ENCODE measurements around the gene FTO. TPM values are rescaled to one million over a fixed set of nuclear protein-coding genes. Genes with fewer than 3 reads are reported as not detected.

Gene FTO
- total and polyA plus RNA-seq, 2 of the 13 experiments (the other 11 are each of a cell fraction or from before 2014, with no cell fraction given): 41.6 to 55.8 TPM

DNA sequence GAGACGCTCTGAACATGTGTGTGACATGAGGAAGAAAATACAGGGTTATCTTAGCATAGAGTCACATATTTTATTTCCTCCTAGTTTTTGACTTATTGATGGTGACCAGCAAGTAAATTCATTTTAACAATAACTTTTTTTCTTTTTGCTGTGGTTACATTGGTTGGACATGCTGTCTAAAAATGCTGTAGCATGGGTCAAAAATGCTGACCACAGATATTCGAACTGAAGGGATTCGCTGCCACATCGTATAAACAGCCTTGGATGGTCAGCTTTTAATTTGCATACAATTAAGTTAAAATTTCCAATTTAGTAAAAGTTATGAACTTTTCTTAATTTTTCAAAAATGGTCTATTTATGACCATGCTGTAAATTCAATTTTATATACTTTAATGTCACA is 30.8 kb upstream of the FTO start:
- no TSS peak for BruUV-seq (replicated peaks)
- no peaks in the 10 kb centered on the region; a peak in 1 of 5 replicates for H3K36me3 ChIP-seq (replicated peaks in 1 of 2; ENCODE audit: control insufficient read depth in 1 of 2, insufficient read depth in 2 of 2, low read length in 2 of 2)
- CTCF ChIA-PET (ENCODE audit: low intra/inter-chr PET ratio, low total read pairs): no interaction called here
- POLR2A ChIA-PET: no interaction called here
- H3K27me3 ChIP-seq (ENCODE audit: control insufficient read depth in 1 of 2, insufficient read depth in 2 of 2, low read length in 2 of 2): no peaks in the 10 kb centered on the region
- in situ Hi-C loops (cut with HindIII; ENCODE audit: extremely low pct_ligation_motif_present, low pct_unique_long_range_greater_than_20kb) (no loop called here), intact Hi-C loops (cut with micrococcal nuclease; ENCODE audit: unreplicated experiment) (no loop called here)
- no peak overlapping the region for H3K27ac ChIP-seq (ENCODE audit: extremely low read length, insufficient read depth, low read length)
- H3K79me2 ChIP-seq (ENCODE audit: insufficient read depth, low read length): no peaks in the 10 kb centered on the region
- no peak for TF ChIP-seq SYNCRIP (IDR thresholded peaks at IDR 0.05; ENCODE audit: insufficient read depth, low read depth, low read length)
- no peak for TF ChIP-seq ZNF598 (CRISPR knock-in tag; IDR thresholded peaks at IDR 0.05; ENCODE audit: borderline replicate concordance)
- TF ChIP-seq, protein P1, sequence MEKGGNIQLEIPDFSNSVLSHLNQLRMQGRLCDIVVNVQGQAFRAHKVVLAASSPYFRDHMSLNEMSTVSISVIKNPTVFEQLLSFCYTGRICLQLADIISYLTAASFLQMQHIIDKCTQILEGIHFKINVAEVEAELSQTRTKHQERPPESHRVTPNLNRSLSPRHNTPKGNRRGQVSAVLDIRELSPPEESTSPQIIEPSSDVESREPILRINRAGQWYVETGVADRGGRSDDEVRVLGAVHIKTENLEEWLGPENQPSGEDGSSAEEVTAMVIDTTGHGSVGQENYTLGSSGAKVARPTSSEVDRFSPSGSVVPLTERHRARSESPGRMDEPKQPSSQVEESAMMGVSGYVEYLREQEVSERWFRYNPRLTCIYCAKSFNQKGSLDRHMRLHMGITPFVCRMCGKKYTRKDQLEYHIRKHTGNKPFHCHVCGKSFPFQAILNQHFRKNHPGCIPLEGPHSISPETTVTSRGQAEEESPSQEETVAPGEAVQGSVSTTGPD (CRISPR knock-in tag; IDR thresholded peaks at IDR 0.05): no peak
- peak; percentile 78 to 88 for TF ChIP-seq MAFK (conservative IDR thresholded peaks at IDR 0.05 in 1 of 2, IDR thresholded peaks at IDR 0.05 in 1 of 2; ENCODE audit: low read length in 2 of 2)
- no peak for TF ChIP-seq ZNF136 (CRISPR knock-in tag; IDR thresholded peaks at IDR 0.05; ENCODE audit: low read depth)
- no peak for TF ChIP-seq ZSCAN20 (CRISPR knock-in tag; IDR thresholded peaks at IDR 0.05; ENCODE audit: borderline replicate concordance)
- TF ChIP-seq MAFF (IDR thresholded peaks at IDR 0.05; ENCODE audit: low read depth, low read length): peak; percentile 77
- TF ChIP-seq ZNF792 (CRISPR knock-in tag; IDR thresholded peaks at IDR 0.05): no peak
- no peaks in the 10 kb centered on the region for H4K20me1 ChIP-seq (ENCODE audit: insufficient read depth, low read length)
- no peak for ATAC-seq
- no peak overlapping the region for H2AFZ ChIP-seq (ENCODE audit: low read length)
- DNase-seq (ENCODE audit: low spot score): no peak
- no peaks in the 10 kb centered on the region for H3K9me3 ChIP-seq (ENCODE audit: low read length)
- H3K4me2 ChIP-seq (ENCODE audit: low read depth, low read length): no peak overlapping the region
- no peak overlapping the region for H3K4me3 ChIP-seq (replicated peaks in 1 of 3; ENCODE audit: insufficient read depth in 1 of 3, low read depth in 2 of 3, low read length in 3 of 3)
- no peak overlapping the region for H3K9ac ChIP-seq (ENCODE audit: insufficient read depth, low read depth, low read length)
- no peak for FAIRE-seq
- peaks cover 14% of the 10 kb centered on the region for H3K4me1 ChIP-seq (ENCODE audit: insufficient read depth, low read length)
- 97% methylated on average over 4 of the region's 4 CpGs for WGBS (ENCODE audit: low lambda C conversion rate)

DNA sequence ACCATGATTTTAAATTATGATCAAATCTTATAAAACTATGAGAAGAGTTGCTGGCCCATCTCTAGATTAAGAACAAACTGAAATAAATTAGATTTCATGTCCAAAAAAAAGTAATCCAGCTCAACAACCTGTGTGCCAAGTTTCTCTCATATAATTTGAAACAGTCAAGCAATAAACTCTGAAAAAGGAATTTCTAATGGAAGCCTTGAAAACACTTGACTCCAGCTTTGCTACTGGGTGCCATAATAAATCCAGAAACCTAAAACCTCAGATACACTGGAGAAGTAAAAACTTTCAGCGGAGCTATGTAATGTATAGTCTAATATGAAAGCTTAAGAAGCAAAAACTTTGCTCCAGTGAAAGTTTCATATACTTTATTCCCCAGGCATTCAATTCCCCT is 25.8 kb upstream of the FTO start:
- Histone ChIP-seq H3K4me1 (ENCODE audit: insufficient read depth, low read length) (peaks cover under 1% of the 10 kb centered on the region; the same call in 1 of the 2 replicates), H3K9me3 (ENCODE audit: low read length) (no peaks in the 10 kb centered on the region), H3K36me3 (replicated peaks in 1 of 2; ENCODE audit: control insufficient read depth in 1 of 2, insufficient read depth in 2 of 2, low read length in 2 of 2) (peaks cover 0 to 2% of the 10 kb centered on the region in 2 experiments; a peak in 2 of 5 replicates), H3K27me3 (ENCODE audit: control insufficient read depth in 1 of 2, insufficient read depth in 2 of 2, low read length in 2 of 2) (no peaks in the 10 kb centered on the region), H4K20me1 (ENCODE audit: insufficient read depth, low read length) (no peaks in the 10 kb centered on the region), H3K79me2 (ENCODE audit: insufficient read depth, low read length) (no peaks in the 10 kb centered on the region), H3K27ac (ENCODE audit: extremely low read length, insufficient read depth, low read length) (no peak overlapping the region), H3K9ac (ENCODE audit: insufficient read depth, low read depth, low read length) (no peak overlapping the region), H3K4me3 (replicated peaks in 1 of 3; ENCODE audit: insufficient read depth in 1 of 3, low read depth in 2 of 3, low read length in 3 of 3) (no peak overlapping the region), H3K4me2 (ENCODE audit: low read depth, low read length) (no peak overlapping the region), H2AFZ (ENCODE audit: low read length) (no peak overlapping the region)
- in situ Hi-C loops (cut with HindIII; ENCODE audit: extremely low pct_ligation_motif_present, low pct_unique_long_range_greater_than_20kb): no loop called here
- intact Hi-C loops (cut with micrococcal nuclease; ENCODE audit: unreplicated experiment): no loop called here
- ChIA-PET CTCF (ENCODE audit: low intra/inter-chr PET ratio, low total read pairs) (no interaction called here), POLR2A (no interaction called here)
- 89% methylated on average over 1 of the region's 1 CpG for whole genome bisulfite sequencing (ENCODE audit: low lambda C conversion rate)
- DNase-seq (ENCODE audit: low spot score) (no peak), FAIRE-seq (no peak), ATAC-seq (no peak)
- no TSS peak for BruUV-seq (replicated peaks)
- TF ChIP-seq ARNT2 (CRISPR knock-in tag; IDR thresholded peaks at IDR 0.05; ENCODE audit: low read depth): no peak
- TF ChIP-seq, protein P2, sequence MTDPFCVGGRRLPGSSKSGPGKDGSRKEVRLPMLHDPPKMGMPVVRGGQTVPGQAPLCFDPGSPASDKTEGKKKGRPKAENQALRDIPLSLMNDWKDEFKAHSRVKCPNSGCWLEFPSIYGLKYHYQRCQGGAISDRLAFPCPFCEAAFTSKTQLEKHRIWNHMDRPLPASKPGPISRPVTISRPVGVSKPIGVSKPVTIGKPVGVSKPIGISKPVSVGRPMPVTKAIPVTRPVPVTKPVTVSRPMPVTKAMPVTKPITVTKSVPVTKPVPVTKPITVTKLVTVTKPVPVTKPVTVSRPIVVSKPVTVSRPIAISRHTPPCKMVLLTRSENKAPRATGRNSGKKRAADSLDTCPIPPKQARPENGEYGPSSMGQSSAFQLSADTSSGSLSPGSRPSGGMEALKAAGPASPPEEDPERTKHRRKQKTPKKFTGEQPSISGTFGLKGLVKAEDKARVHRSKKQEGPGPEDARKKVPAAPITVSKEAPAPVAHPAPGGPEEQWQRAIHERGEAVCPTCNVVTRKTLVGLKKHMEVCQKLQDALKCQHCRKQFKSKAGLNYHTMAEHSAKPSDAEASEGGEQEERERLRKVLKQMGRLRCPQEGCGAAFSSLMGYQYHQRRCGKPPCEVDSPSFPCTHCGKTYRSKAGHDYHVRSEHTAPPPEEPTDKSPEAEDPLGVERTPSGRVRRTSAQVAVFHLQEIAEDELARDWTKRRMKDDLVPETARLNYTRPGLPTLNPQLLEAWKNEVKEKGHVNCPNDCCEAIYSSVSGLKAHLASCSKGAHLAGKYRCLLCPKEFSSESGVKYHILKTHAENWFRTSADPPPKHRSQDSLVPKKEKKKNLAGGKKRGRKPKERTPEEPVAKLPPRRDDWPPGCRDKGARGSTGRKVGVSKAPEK (CRISPR knock-in tag; IDR thresholded peaks at IDR 0.05; ENCODE audit: borderline replicate concordance): no peak
- no peak for TF ChIP-seq SMARCC2 (IDR thresholded peaks at IDR 0.05)
- TF ChIP-seq, protein P3, sequence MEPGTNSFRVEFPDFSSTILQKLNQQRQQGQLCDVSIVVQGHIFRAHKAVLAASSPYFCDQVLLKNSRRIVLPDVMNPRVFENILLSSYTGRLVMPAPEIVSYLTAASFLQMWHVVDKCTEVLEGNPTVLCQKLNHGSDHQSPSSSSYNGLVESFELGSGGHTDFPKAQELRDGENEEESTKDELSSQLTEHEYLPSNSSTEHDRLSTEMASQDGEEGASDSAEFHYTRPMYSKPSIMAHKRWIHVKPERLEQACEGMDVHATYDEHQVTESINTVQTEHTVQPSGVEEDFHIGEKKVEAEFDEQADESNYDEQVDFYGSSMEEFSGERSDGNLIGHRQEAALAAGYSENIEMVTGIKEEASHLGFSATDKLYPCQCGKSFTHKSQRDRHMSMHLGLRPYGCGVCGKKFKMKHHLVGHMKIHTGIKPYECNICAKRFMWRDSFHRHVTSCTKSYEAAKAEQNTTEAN (CRISPR knock-in tag; conservative IDR thresholded peaks at IDR 0.05): no peak
- TF ChIP-seq, protein P4, sequence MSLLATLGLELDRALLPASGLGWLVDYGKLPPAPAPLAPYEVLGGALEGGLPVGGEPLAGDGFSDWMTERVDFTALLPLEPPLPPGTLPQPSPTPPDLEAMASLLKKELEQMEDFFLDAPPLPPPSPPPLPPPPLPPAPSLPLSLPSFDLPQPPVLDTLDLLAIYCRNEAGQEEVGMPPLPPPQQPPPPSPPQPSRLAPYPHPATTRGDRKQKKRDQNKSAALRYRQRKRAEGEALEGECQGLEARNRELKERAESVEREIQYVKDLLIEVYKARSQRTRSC (CRISPR knock-in tag; IDR thresholded peaks at IDR 0.05; ENCODE audit: low read depth): no peak
